Activated B cell treated with CpG ODN at 0.5 μM for 24 hours (primary cell): ENCODE measurements around the gene SPRY4. TPM values are rescaled to one million over a fixed set of nuclear protein-coding genes. Genes with fewer than 3 reads are reported as not detected.
"Not testable (repeated sequence)": the region's sequence is repeated elsewhere in the genome, so short reads cannot be mapped to it uniquely, and the experiment has no call there.

Experiments used
- ATAC-seq: fragments of 200-7000 bp; cut with Tn5 transposase; one replicate; pipeline ENCODE4 v1.10.0; 2021; ENCODE audit warnings: low read depth, mild to moderate bottlenecking, moderate library complexity
- CTCF ChIA-PET: fragments of 350-600 bp; sonication (Branson Sonifier 250); formaldehyde crosslinking; loops from one replicate; lab custom pipeline; 2021; ENCODE audit warnings: antibody characterized with exemption; lab: Charles Lee
- POLR2A ChIA-PET: fragments of 350-600 bp; sonication (Branson Sonifier 250); formaldehyde crosslinking; loops from one replicate; lab custom pipeline; 2021; ENCODE audit warnings: antibody characterized with exemption; lab: Charles Lee
- DNase-seq: peaks from one replicate; pipeline ENCODE4 v3.0.0; 2022
- H3K27ac Mint-ChIP-seq: one replicate; pipeline ENCODE4 v1.8.0; 2020; ENCODE audit warnings: mixed read lengths
- H3K27me3 Mint-ChIP-seq: one replicate; pipeline ENCODE4 v1.8.0; 2021; ENCODE audit warnings: mixed read lengths
- H3K36me3 Mint-ChIP-seq: one replicate; pipeline ENCODE4 v1.8.0; 2021; ENCODE audit warnings: low read depth, mixed read lengths
- H3K4me1 Mint-ChIP-seq: one replicate; pipeline ENCODE4 v1.8.0; 2021; ENCODE audit warnings: mixed read lengths
- H3K4me3 Mint-ChIP-seq: one replicate; pipeline ENCODE4 v1.8.0; 2020; ENCODE audit warnings: mild to moderate bottlenecking, mixed read lengths
- H3K9me3 Mint-ChIP-seq: one replicate; pipeline ENCODE4 v1.8.0; 2020; ENCODE audit warnings: mixed read lengths
- intact Hi-C: fragments of 100-400 bp; cut with micrococcal nuclease; formaldehyde crosslinking; loops from one replicate; pipeline ENCODE4 v1.15.1; 2024
- total RNA-seq: library from RNA; stranded (reverse); gene quantifications from 2 replicates; pipeline ENCODE4 v1.2.3, GENCODE V29; 2022
- TF ChIP-seq, protein P1 (sequence below): fragments of 200-600 bp; IDR thresholded peaks from one replicate; pipeline ENCODE4 v1.8.0; 2022; ENCODE audit warnings: antibody characterized with exemption, mild to moderate bottlenecking

SPRY4 gene
- not detected in 2 replicates for total RNA-seq

DNA sequence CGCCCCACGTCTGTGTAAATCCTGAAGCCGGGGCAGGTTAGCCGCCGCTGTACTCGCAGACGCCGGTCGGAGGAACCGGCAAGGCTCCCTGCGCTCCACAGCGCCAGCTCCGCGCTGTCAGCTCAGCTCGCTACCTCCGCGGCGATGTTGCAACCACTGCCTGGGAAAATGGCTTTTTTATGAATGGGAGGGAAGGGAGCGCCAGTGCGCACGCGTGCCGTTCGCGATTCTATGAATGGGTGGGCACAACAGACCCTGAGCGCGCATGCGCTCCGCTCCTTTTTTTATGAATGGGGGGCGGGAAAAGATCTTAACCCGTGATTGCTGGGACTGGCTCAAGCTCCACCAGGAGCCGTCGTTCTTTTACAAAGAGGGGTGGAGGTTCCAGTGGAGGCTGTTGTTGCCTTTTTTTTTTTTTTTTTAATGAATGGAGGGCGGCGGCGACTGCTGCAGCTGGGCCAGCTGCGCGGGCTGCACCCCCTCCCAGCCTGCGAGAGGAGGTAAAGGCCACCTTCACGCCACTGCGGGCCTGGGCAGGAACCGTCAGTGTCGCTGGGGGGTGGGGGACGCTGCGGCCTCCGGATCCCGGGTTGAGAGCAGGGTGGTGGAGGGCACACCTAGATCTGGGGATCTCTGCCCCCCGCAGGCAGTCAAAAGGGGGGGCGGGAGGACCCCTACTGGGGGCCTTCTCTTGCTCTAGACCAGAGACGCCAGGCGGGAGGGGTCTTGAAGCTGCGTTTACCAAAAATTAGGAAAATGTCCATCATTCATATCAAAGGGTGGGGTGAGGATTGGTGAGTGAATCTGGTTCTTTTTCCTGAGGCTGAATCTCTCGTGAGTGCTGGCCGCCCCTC is at the start of gene SPRY4:
SPRY4 (minus strand) TSS at position 151 of the 854 bp plus-strand sequence. CDS start 9,913 bp downstream, outside the sequence.
- intact Hi-C loops, result loop anchor here (1.0 to 10.0 kb wide), 5 partner anchors 32 to 220 kb away; no protein-coding TSS in a partner anchor
- no peak within 1 kb of the TSS for H3K27ac Mint-ChIP-seq
- ChIA-PET CTCF (interaction anchor here (1.1 kb wide), 1 partner anchor 224 kb away, joined by 3 read pairs; no protein-coding TSS in a partner anchor), POLR2A (interaction anchor here (0.6 to 1.2 kb wide), 4 partner anchors 31 to 1063 kb away, joined by 3 to 7 read pairs (median 3); no protein-coding TSS in a partner anchor)
- TF ChIP-seq, protein P1, sequence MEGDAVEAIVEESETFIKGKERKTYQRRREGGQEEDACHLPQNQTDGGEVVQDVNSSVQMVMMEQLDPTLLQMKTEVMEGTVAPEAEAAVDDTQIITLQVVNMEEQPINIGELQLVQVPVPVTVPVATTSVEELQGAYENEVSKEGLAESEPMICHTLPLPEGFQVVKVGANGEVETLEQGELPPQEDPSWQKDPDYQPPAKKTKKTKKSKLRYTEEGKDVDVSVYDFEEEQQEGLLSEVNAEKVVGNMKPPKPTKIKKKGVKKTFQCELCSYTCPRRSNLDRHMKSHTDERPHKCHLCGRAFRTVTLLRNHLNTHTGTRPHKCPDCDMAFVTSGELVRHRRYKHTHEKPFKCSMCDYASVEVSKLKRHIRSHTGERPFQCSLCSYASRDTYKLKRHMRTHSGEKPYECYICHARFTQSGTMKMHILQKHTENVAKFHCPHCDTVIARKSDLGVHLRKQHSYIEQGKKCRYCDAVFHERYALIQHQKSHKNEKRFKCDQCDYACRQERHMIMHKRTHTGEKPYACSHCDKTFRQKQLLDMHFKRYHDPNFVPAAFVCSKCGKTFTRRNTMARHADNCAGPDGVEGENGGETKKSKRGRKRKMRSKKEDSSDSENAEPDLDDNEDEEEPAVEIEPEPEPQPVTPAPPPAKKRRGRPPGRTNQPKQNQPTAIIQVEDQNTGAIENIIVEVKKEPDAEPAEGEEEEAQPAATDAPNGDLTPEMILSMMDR, result no peak
- peak within 1 kb of the TSS; percentile 85 for H3K4me3 Mint-ChIP-seq
- H3K9me3 Mint-ChIP-seq, result no peaks in the 10 kb centered on the region
- peak; percentile 70 for DNase-seq
- ATAC-seq, result peak; percentile 77
- peaks cover 41% of the 10 kb centered on the region for H3K4me1 Mint-ChIP-seq
- peaks cover 66% of the 10 kb centered on the region for H3K27me3 Mint-ChIP-seq
- H3K36me3 Mint-ChIP-seq, result no peaks in the 10 kb centered on the region

DNA sequence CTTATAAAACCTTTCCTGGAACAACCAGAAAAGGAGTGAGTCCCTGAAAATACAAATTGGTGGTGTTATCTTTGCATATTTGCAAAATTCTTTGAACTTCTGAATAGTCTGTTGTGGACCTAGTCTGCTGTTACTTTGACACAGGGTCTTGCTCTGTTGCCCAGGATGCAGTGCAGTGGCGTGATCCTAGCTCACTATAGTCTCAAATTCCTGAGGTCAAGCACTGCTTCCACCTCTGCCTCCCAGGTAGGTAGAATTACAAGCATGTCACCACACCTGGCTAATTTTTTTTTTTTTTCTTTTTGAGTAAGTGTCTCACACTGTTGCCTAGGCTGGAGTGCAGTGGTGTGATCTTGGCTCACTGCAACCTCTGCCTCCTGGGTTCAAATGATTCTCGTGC is 43.7 kb upstream of the SPRY4 start:
- Mint-ChIP-seq H3K36me3 (no peaks in the 10 kb centered on the region), H3K4me1 (peaks cover 18% of the 10 kb centered on the region), H3K27me3 (peaks cover 17% of the 10 kb centered on the region), H3K9me3 (no peaks in the 10 kb centered on the region), H3K27ac (no peak overlapping the region), H3K4me3 (no peak overlapping the region)
- DNase-seq (no peak), ATAC-seq (no peak)
- POLR2A ChIA-PET, result no interaction called here
- CTCF ChIA-PET, result no interaction called here
- TF ChIP-seq, protein P1, result no peak
- intact Hi-C loops, result no loop called here

DNA sequence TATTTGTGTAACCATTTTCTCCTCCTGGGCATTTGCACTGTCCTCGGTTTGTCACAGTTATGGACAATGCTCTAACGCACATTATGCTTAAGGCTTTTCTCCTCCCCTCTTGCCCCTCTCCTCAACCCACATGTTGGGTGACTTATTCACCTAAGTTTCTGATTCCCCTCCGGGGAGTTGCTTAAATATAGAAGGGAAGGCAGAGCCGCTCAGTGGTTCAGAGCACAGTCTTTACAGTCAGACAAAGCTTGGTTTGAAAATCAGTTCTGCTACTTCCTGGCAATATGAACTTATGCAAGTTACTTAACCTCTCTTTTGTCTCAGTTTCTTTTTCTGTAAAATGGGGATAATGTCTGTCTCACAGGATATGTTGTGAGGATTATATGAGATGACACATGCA is 41.2 kb upstream of the SPRY4 start:
- Mint-ChIP-seq H3K27me3 (peaks cover 17% of the 10 kb centered on the region), H3K4me3 (no peak overlapping the region), H3K4me1 (peaks cover 20% of the 10 kb centered on the region), H3K27ac (no peak overlapping the region), H3K36me3 (no peaks in the 10 kb centered on the region), H3K9me3 (no peaks in the 10 kb centered on the region)
- TF ChIP-seq, protein P1, result no peak
- ChIA-PET CTCF (no interaction called here), POLR2A (no interaction called here)
- no peak for DNase-seq
- ATAC-seq, result no peak
- intact Hi-C loops, result no loop called here

DNA sequence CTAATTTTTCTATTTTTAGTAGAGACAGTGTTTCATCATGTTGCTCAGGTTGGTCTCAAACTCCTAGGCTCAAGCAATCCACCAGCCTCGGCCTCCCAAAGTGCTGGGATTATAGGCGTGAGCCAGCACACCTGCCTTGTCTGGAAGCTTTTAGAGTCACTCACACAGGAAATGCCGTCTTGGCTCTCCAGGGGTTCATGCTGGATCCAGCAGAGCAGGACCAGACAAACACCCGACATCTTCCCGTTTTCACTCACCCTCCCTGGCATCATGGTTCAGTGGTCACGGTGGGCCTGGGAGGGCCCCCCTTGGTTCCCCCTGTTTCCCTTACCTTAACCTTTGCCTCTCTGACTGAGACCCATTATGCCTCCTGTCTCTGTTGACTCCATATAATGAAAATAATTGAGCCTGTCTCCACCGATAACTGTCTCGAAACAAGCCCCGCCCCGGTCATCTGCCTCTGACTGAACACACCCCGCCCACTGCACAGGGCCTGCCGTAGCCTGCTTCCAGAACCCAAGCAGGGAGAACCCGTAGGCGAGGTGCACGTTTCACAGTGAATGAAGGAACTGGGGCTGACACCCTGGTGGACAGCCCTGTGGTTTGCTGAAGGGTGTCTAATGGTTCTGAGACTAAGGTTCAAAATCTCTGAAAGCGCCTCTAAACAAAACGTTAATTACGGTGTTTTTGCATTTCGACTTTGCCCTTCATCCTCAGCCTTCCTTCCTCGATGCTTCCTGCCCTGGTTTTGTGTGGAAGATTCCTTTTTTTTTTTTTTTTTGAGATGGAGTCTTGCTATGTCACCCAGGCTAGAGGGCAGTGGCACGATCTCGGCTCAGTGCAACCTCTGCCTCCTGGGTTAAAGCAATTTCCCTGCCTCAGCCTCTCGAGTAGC is 39.7 kb upstream of the SPRY4 start:
- CTCF ChIA-PET, result no interaction called here
- no peak overlapping the region for H3K27ac Mint-ChIP-seq
- ATAC-seq (peak; percentile 65), DNase-seq (no peak)
- H3K36me3 Mint-ChIP-seq, result no peaks in the 10 kb centered on the region
- H3K4me1 Mint-ChIP-seq, result peaks cover 34% of the 10 kb centered on the region
- H3K27me3 Mint-ChIP-seq, result peaks cover 17% of the 10 kb centered on the region
- H3K4me3 Mint-ChIP-seq, result peak overlapping the region; percentile 39
- H3K9me3 Mint-ChIP-seq, result no peaks in the 10 kb centered on the region
- TF ChIP-seq, protein P1, result no peak
- POLR2A ChIA-PET, result no interaction called here
- intact Hi-C loops, result no loop called here

- Mint-ChIP-seq H3K4me1 (peaks cover 36% of the 10 kb centered on the region), H3K27ac (no peak overlapping the region), H3K27me3 (peaks cover 17% of the 10 kb centered on the region), H3K36me3 (no peaks in the 10 kb centered on the region), H3K9me3 (no peaks in the 10 kb centered on the region), H3K4me3 (no peak overlapping the region)
- CTCF ChIA-PET, result no interaction called here
- TF ChIP-seq, protein P1, result no peak
- intact Hi-C loops, result no loop called here
- ATAC-seq (no peak), DNase-seq (no peak)
- POLR2A ChIA-PET, result no interaction called here
These were observed 38.8 kb upstream of the SPRY4 start for GRCh38 chr5:142363619-142363963.

DNA sequence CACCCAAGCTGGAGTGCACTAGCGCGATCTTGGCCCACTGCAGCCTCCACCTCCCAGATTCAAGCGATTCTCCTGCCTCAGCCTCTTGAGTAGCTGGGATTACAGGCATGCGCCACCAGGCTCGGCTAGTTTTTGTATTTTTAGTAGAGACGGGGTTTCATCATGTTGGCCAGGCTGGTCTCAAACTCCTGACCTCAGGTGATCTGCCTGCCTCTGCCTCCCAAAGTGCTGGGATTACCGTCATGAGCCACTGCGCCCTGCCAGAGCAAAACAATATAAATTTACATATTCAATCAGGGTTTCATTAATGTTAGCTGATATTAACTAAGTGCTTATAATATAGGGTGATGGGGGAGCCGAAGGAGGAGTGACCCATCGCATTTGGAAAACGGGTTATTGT is 37.4 kb upstream of the SPRY4 start:
- H3K9me3 Mint-ChIP-seq, ATAC-seq, H3K27ac Mint-ChIP-seq, H3K36me3 Mint-ChIP-seq, DNase-seq, CTCF ChIA-PET, POLR2A ChIA-PET, H3K4me3 Mint-ChIP-seq, intact Hi-C loops: not testable (repeated sequence)
- H3K27me3 Mint-ChIP-seq, result peaks cover 14% of the 10 kb centered on the region
- H3K4me1 Mint-ChIP-seq, result peaks cover 50% of the 10 kb centered on the region
